Measurements from ENCODE around the gene DNAJC3. TPM values are rescaled to one million over a fixed set of nuclear protein-coding genes. Genes with fewer than 3 reads are reported as not detected.

Gene DNAJC3
- total and polyA plus RNA-seq, 2 of the 13 experiments (the other 11 are each of a cell fraction or from before 2014, with no cell fraction given) = 10.4 to 48.2 TPM

DNA sequence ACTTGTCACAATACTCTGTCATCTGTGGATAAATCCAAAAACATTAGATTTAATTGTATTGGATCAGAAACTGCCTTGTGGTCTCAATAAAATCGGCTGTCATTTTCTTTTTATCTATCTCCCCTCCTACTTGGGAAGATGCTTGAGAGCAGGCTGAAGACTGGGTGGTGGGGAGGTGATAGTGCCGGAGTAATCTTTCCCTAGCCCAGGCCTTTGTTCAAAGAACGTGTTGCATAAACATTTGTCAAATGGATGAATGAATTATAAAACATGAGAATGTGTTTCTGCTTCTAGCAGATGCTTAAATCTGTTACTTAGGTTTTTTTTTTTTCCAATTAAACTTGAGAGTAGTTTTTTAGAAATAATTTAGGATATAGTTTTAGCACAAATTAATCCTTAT, 49.9 kb downstream of the DNAJC3 start:
- Histone ChIP-seq H3K9ac (ENCODE audit: insufficient read depth, low read depth, low read length) (no peak overlapping the region), H3K4me3 (replicated peaks in 1 of 3; ENCODE audit: insufficient read depth in 1 of 3, low read depth in 2 of 3, low read length in 3 of 3) (no peak overlapping the region), H3K9me3 (ENCODE audit: low read length) (no peaks in the 10 kb centered on the region), H3K4me1 (ENCODE audit: insufficient read depth, low read length) (no peaks in the 10 kb centered on the region), H2AFZ (ENCODE audit: low read length) (no peak overlapping the region), H3K27ac (ENCODE audit: extremely low read length, insufficient read depth, low read length) (no peak overlapping the region), H4K20me1 (ENCODE audit: insufficient read depth, low read length) (no peaks in the 10 kb centered on the region), H3K27me3 (ENCODE audit: control insufficient read depth in 1 of 2, insufficient read depth in 2 of 2, low read length in 2 of 2) (no peaks in the 10 kb centered on the region), H3K4me2 (ENCODE audit: low read depth, low read length) (no peak overlapping the region), H3K79me2 (ENCODE audit: insufficient read depth, low read length) (peaks cover under 1% of the 10 kb centered on the region), H3K36me3 (replicated peaks in 1 of 2; ENCODE audit: control insufficient read depth in 1 of 2, insufficient read depth in 2 of 2, low read length in 2 of 2) (peaks cover 0 to 22% of the 10 kb centered on the region in 2 experiments; a peak in 4 of 5 replicates)
- no TSS peak for BruUV-seq (replicated peaks)
- CTCF ChIA-PET (ENCODE audit: low intra/inter-chr PET ratio, low total read pairs) = no interaction called here
- in situ Hi-C loops (cut with HindIII; ENCODE audit: extremely low pct_ligation_motif_present, low pct_unique_long_range_greater_than_20kb) = no loop called here
- no peak for TF ChIP-seq MED1 (CRISPR knock-in tag; IDR thresholded peaks at IDR 0.05)
- TF ChIP-seq NFRKB (IDR thresholded peaks at IDR 0.05) = no peak
- TF ChIP-seq, protein P1, sequence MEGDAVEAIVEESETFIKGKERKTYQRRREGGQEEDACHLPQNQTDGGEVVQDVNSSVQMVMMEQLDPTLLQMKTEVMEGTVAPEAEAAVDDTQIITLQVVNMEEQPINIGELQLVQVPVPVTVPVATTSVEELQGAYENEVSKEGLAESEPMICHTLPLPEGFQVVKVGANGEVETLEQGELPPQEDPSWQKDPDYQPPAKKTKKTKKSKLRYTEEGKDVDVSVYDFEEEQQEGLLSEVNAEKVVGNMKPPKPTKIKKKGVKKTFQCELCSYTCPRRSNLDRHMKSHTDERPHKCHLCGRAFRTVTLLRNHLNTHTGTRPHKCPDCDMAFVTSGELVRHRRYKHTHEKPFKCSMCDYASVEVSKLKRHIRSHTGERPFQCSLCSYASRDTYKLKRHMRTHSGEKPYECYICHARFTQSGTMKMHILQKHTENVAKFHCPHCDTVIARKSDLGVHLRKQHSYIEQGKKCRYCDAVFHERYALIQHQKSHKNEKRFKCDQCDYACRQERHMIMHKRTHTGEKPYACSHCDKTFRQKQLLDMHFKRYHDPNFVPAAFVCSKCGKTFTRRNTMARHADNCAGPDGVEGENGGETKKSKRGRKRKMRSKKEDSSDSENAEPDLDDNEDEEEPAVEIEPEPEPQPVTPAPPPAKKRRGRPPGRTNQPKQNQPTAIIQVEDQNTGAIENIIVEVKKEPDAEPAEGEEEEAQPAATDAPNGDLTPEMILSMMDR (CRISPR knock-in tag; IDR thresholded peaks at IDR 0.05) = no peak
- TF ChIP-seq ZNF790 (CRISPR knock-in tag; IDR thresholded peaks at IDR 0.05; ENCODE audit: borderline replicate concordance) = no peak
- intact Hi-C loops (cut with micrococcal nuclease; ENCODE audit: unreplicated experiment) = no loop called here
- WGBS (ENCODE audit: low lambda C conversion rate) = 93% methylated on average over 3 of the region's 3 CpGs
- DNase-seq (ENCODE audit: low spot score) (no peak), FAIRE-seq (no peak), ATAC-seq (no peak)
- POLR2A ChIA-PET = no interaction called here

DNA sequence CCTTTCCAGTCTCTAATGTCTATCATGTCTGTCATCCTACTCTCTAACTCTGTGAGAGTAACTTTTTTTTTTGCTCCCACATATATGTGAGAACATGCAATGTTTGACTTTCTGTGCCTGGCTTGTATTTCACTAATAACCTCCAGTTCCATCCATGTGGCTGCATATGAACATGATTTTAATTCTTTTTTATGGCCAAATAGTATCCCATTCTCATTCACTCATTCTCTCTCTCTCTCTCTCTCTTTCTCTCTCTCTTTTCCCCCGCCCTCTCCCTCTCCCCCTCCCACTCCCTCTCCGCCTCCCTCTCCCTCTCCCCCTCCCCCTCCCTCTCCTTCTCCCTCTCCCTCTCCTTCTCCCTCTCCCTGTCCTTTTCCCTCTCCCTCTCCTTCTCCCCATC, 52.0 kb downstream of the DNAJC3 start:
- ChIA-PET CTCF (ENCODE audit: low intra/inter-chr PET ratio, low total read pairs) (no interaction called here), POLR2A (no interaction called here)
- Histone ChIP-seq H3K27ac (ENCODE audit: extremely low read length, insufficient read depth, low read length) (no peak overlapping the region), H3K4me3 (replicated peaks in 1 of 3; ENCODE audit: insufficient read depth in 1 of 3, low read depth in 2 of 3, low read length in 3 of 3) (no peak overlapping the region), H3K36me3 (replicated peaks in 1 of 2; ENCODE audit: control insufficient read depth in 1 of 2, insufficient read depth in 2 of 2, low read length in 2 of 2) (peaks cover 0 to 13% of the 10 kb centered on the region in 2 experiments; a peak in 2 of 5 replicates), H3K27me3 (ENCODE audit: control insufficient read depth in 1 of 2, insufficient read depth in 2 of 2, low read length in 2 of 2) (no peaks in the 10 kb centered on the region), H3K4me1 (ENCODE audit: insufficient read depth, low read length) (no peaks in the 10 kb centered on the region), H3K9me3 (ENCODE audit: low read length) (peaks cover 8% of the 10 kb centered on the region), H3K4me2 (ENCODE audit: low read depth, low read length) (no peak overlapping the region), H3K79me2 (ENCODE audit: insufficient read depth, low read length) (peaks cover 13% of the 10 kb centered on the region), H4K20me1 (ENCODE audit: insufficient read depth, low read length) (no peaks in the 10 kb centered on the region), H2AFZ (ENCODE audit: low read length) (no peak overlapping the region), H3K9ac (ENCODE audit: insufficient read depth, low read depth, low read length) (no peak overlapping the region)
- in situ Hi-C loops (cut with HindIII; ENCODE audit: extremely low pct_ligation_motif_present, low pct_unique_long_range_greater_than_20kb) (no loop called here), intact Hi-C loops (cut with micrococcal nuclease; ENCODE audit: unreplicated experiment) (no loop called here)
- ATAC-seq (no peak), FAIRE-seq (no peak), DNase-seq (ENCODE audit: low spot score) (no peak)
- no TSS peak for BruUV-seq (replicated peaks)
- TF ChIP-seq ZNF274 (CRISPR knock-in tag; IDR thresholded peaks at IDR 0.05) = no peak
- TF ChIP-seq HNRNPK (IDR thresholded peaks at IDR 0.05; ENCODE audit: low read depth, low read length, poor library complexity, severe bottlenecking) = peak; percentile 79
- 97% methylated on average over 1 of the region's 2 CpGs for WGBS (ENCODE audit: low lambda C conversion rate)
